Thyroid gland (tissue), 4 donors: ENCODE measurements around the gene RHOJ. TPM values are rescaled to one million over a fixed set of nuclear protein-coding genes. Genes with fewer than 3 reads are reported as not detected.
A peak's percentile ranks its signal among the peaks of the same experiment; 100 is the strongest.

Experiments
- DNase-seq, 2 donors: peaks; one replicate each; pipeline ENCODE4 v3.0.0-alpha.2; 2019
- H3K27ac ChIP-seq, 3 donors: fragments of 200-600 bp; sonication (generic); 1 replicate in 2 of 3; 2 replicates in 1 of 3; pipeline ENCODE4 v1.5.1; 2016 to 2019; ENCODE audit warnings: mild to moderate bottlenecking in 1 of 3, moderate library complexity in 1 of 3
- H3K27me3 ChIP-seq: fragments of 200-600 bp; sonication (generic); one replicate; pipeline ENCODE4 v1.5.1; 2019
- H3K36me3 ChIP-seq, 2 donors: fragments of 200-600 bp; sonication (generic); one replicate each; pipeline ENCODE4 v1.5.1; 2016 to 2019
- H3K4me1 ChIP-seq, 2 donors: fragments of 200-600 bp; sonication (generic); one replicate each; pipeline ENCODE4 v1.5.1; 2017 to 2019
- H3K4me3 ChIP-seq, 3 donors: fragments of 200-600 bp; sonication (generic); replicated peaks in 1 of 3; 1 replicate in 2 of 3; 2 replicates in 1 of 3; pipeline ENCODE4 v1.5.1; 2016; ENCODE audit warnings: mild to moderate bottlenecking in 1 of 3
- H3K9me3 ChIP-seq: fragments of 200-600 bp; sonication (generic); one replicate; pipeline ENCODE4 v1.5.1; 2017
- CTCF ChIP-seq, 6 experiments: fragments of 200-600 bp in 3 of 6; fragments of 450-650 bp in 3 of 6; sonication (generic) in 3 of 6; IDR thresholded peaks; one replicate each; pipeline ENCODE4 v1.5.1; 2016 to 2019; ENCODE audit warnings: antibody characterized with exemption in 6 of 6, mild to moderate bottlenecking in 2 of 6, inconsistent platforms in 1 of 6, moderate library complexity in 1 of 6
- POLR2A ChIP-seq, 2 donors: fragments of 450-650 bp; IDR thresholded peaks; one replicate each; pipeline ENCODE4 v1.6.1; 2017; ENCODE audit warnings: antibody characterized with exemption in 2 of 2, mild to moderate bottlenecking in 2 of 2, moderate library complexity in 1 of 2
- WGBS, 2 donors: methylation state at CpG; one replicate each; pipeline ENCODE4 v1.1.5; 2017; 5-methylcytosine and 5-hydroxymethylcytosine counted together
- intact Hi-C: fragments of 100-400 bp; cut with DNase I; formaldehyde crosslinking; loops from one replicate; pipeline ENCODE4 v1.15.1; 2023
- total RNA-seq, 4 donors: library from RNA; depleted of rRNA; stranded (reverse); fragments of >200 nt; gene quantifications; one replicate each; pipeline ENCODE4 v1.2.3, GENCODE V29; 2016

Gene RHOJ
- total RNA-seq, 4 donors from 2014 or later: 10.3 to 23.0 (median 15.4) TPM

GRCh38 chr14:63193236-63193635 is 11.0 kb upstream of the RHOJ start:
- no peak for DNase-seq
- H3K9me3 ChIP-seq: no peaks in the 10 kb centered on the region
- no peaks in the 10 kb centered on the region for H3K4me1 ChIP-seq
- no peak overlapping the region for H3K4me3 ChIP-seq
- WGBS, 2 donors: 96% methylated on average over 2 of the region's 2 CpGs
- no peaks in the 10 kb centered on the region for H3K36me3 ChIP-seq
- intact Hi-C loops: no loop called here
- no peak for TF ChIP-seq POLR2A (IDR thresholded peaks at IDR 0.05)
- H3K27me3 ChIP-seq: no peaks in the 10 kb centered on the region
- H3K27ac ChIP-seq: no peak overlapping the region

- TF ChIP-seq POLR2A (IDR thresholded peaks at IDR 0.05): no peak
- TF ChIP-seq CTCF (IDR thresholded peaks at IDR 0.05): no peak
- 80 to 87% methylated on average over 5 of the region's 5 CpGs for WGBS, 2 donors
- intact Hi-C loops: no loop called here
- no peaks in the 10 kb centered on the region for H3K27me3 ChIP-seq
- DNase-seq: no peak
- no peaks in the 10 kb centered on the region for H3K9me3 ChIP-seq
- no peak overlapping the region for H3K4me3 ChIP-seq
- no peaks in the 10 kb centered on the region for H3K36me3 ChIP-seq
- peaks cover 3 to 7% of the 10 kb centered on the region in 2 donors for H3K4me1 ChIP-seq
- no peak overlapping the region for H3K27ac ChIP-seq
Observed at GRCh38 chr14:63200035-63200740, 4.1 kb upstream of the RHOJ start.

- no peaks in the 10 kb centered on the region for H3K9me3 ChIP-seq
- no peak overlapping the region for H3K4me3 ChIP-seq
- H3K27ac ChIP-seq: no peak overlapping the region
- H3K27me3 ChIP-seq: no peaks in the 10 kb centered on the region
- TF ChIP-seq CTCF (IDR thresholded peaks at IDR 0.05) (no peak), POLR2A (IDR thresholded peaks at IDR 0.05) (no peak)
- intact Hi-C loops: no loop called here
- DNase-seq: no peak
- H3K36me3 ChIP-seq: no peaks in the 10 kb centered on the region
- H3K4me1 ChIP-seq: peaks cover 3 to 7% of the 10 kb centered on the region in 2 donors
Observed at GRCh38 chr14:63200767-63201166, 3.5 kb upstream of the RHOJ start.

GRCh38 chr14:63203015-63203414 is 1.2 kb upstream of the RHOJ start:
- peak overlapping the region in 1 of 3 donors; percentile 89 for H3K27ac ChIP-seq
- peaks cover 3 to 7% of the 10 kb centered on the region in 2 donors for H3K4me1 ChIP-seq
- 94 to 97% methylated on average over 2 of the region's 2 CpGs for WGBS, 2 donors
- intact Hi-C loops: no loop called here
- no peaks in the 10 kb centered on the region for H3K27me3 ChIP-seq
- no peaks in the 10 kb centered on the region for H3K9me3 ChIP-seq
- no peak overlapping the region for H3K4me3 ChIP-seq
- TF ChIP-seq CTCF (IDR thresholded peaks at IDR 0.05) (no peak), POLR2A (IDR thresholded peaks at IDR 0.05) (no peak)
- DNase-seq: no peak
- H3K36me3 ChIP-seq: no peaks in the 10 kb centered on the region

- H3K36me3 ChIP-seq: no peaks in the 10 kb centered on the region
- intact Hi-C loops: no loop called here
- peak overlapping the region in 1 of 3 donors; percentile 28 for H3K4me3 ChIP-seq
- DNase-seq: peak; percentile 37 to 41
- H3K27ac ChIP-seq: peak overlapping the region; percentile 1 to 89 (median 70)
- no peaks in the 10 kb centered on the region for H3K9me3 ChIP-seq
- WGBS, 2 donors: 13% methylated on average over 11 of the region's 11 CpGs
- peaks cover 3 to 7% of the 10 kb centered on the region in 2 donors for H3K4me1 ChIP-seq
- no peaks in the 10 kb centered on the region for H3K27me3 ChIP-seq
- TF ChIP-seq POLR2A (IDR thresholded peaks at IDR 0.05) (no peak), CTCF (IDR thresholded peaks at IDR 0.05) (no peak)
Observed at GRCh38 chr14:63203618-63204406, 431 bp upstream of the RHOJ start.
